ENCODE measurements around the gene INTS1. TPM values are rescaled to one million over a fixed set of nuclear protein-coding genes. Genes with fewer than 3 reads are reported as not detected.

The INTS1 gene
- total and polyA plus RNA-seq, 10 of the 15 experiments (the other 5 are each of a cell fraction or from before 2014, with no cell fraction given), result 0.52 to 89.0 (median 15.1) TPM

- Histone ChIP-seq H2AFZ (ENCODE audit: control insufficient read depth, low read depth, low read length) (no peak overlapping the region), H3K9me3 (replicated peaks; ENCODE audit: control insufficient read depth, insufficient read depth, low read length) (no peaks in the 10 kb centered on the region), H3K4me2 (ENCODE audit: control insufficient read depth, insufficient read depth) (no peak overlapping the region), H3K9ac (ENCODE audit: control insufficient read depth, insufficient read depth, low read length) (no peak overlapping the region), H4K20me1 (ENCODE audit: control insufficient read depth, insufficient read depth) (no peaks in the 10 kb centered on the region), H3K4me1 (ENCODE audit: control insufficient read depth, insufficient read depth, low read length) (no peaks in the 10 kb centered on the region), H3K4me3 (no peak overlapping the region), H3K79me2 (ENCODE audit: control insufficient read depth, insufficient read depth, low read length) (peaks cover 6% of the 10 kb centered on the region), H3K27ac (ENCODE audit: control insufficient read depth, insufficient read depth) (no peak overlapping the region), H3K27me3 (replicated peaks in 1 of 2; ENCODE audit: control insufficient read depth in 2 of 2, insufficient read depth in 2 of 2, low read length in 1 of 2) (no peaks in the 10 kb centered on the region), H3K36me3 (ENCODE audit: control insufficient read depth in 2 of 2, insufficient read depth in 2 of 2, low read length in 1 of 2) (no peaks in the 10 kb centered on the region)
- DNase-seq (ENCODE audit: low read depth, low spot score) (no peak), FAIRE-seq (no peak), ATAC-seq (no peak)
- RAD21 ChIA-PET (ENCODE audit: unreplicated experiment), result no interaction called here
- 35% methylated on average over 6 of the region's 6 CpGs for WGBS (ENCODE audit: insufficient coverage, insufficient replicate concordance, low lambda C conversion rate, missing lambda C conversion rate)
- POLR2A ChIA-PET, result no interaction called here
- SMC1A ChIA-PET (ENCODE audit: uncharacterized antibody, unreplicated experiment), result interaction anchor here (1.0 kb wide), 1 partner anchor 51 kb away, joined by 3 read pairs; no protein-coding TSS in a partner anchor
- BruUV-seq (replicated peaks), result no TSS peak
- CTCF ChIA-PET, result no interaction called here
- in situ Hi-C loops (cut with MboI) (no loop called here), intact Hi-C loops (cut with micrococcal nuclease; ENCODE audit: unreplicated experiment) (no loop called here)
- TF ChIP-seq MTA2 (IDR thresholded peaks at IDR 0.05; ENCODE audit: low read depth), result no peak
- TF ChIP-seq ZNF592 (IDR thresholded peaks at IDR 0.05), result no peak
- TF ChIP-seq RBBP5 (conservative IDR thresholded peaks at IDR 0.05), result no peak
- no peak for TF ChIP-seq TARDBP (IDR thresholded peaks at IDR 0.05; ENCODE audit: borderline replicate concordance)
- TF ChIP-seq KDM1A (IDR thresholded peaks at IDR 0.05; ENCODE audit: borderline replicate concordance), result no peak
- no peak for TF ChIP-seq E2F8 (IDR thresholded peaks at IDR 0.05; ENCODE audit: low read depth, partially characterized antibody)
- no peak for TF ChIP-seq SIN3A (IDR thresholded peaks at IDR 0.05; ENCODE audit: low read depth, low read length)
- TF ChIP-seq, protein P1, sequence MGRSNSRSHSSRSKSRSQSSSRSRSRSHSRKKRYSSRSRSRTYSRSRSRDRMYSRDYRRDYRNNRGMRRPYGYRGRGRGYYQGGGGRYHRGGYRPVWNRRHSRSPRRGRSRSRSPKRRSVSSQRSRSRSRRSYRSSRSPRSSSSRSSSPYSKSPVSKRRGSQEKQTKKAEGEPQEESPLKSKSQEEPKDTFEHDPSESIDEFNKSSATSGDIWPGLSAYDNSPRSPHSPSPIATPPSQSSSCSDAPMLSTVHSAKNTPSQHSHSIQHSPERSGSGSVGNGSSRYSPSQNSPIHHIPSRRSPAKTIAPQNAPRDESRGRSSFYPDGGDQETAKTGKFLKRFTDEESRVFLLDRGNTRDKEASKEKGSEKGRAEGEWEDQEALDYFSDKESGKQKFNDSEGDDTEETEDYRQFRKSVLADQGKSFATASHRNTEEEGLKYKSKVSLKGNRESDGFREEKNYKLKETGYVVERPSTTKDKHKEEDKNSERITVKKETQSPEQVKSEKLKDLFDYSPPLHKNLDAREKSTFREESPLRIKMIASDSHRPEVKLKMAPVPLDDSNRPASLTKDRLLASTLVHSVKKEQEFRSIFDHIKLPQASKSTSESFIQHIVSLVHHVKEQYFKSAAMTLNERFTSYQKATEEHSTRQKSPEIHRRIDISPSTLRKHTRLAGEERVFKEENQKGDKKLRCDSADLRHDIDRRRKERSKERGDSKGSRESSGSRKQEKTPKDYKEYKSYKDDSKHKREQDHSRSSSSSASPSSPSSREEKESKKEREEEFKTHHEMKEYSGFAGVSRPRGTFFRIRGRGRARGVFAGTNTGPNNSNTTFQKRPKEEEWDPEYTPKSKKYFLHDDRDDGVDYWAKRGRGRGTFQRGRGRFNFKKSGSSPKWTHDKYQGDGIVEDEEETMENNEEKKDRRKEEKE (IDR thresholded peaks at IDR 0.05), result no peak
- TF ChIP-seq BCL3 (IDR thresholded peaks at IDR 0.05; ENCODE audit: borderline replicate concordance, insufficient read depth, low read depth, low read length, poor library complexity, severe bottlenecking), result no peak
- no peak for TF ChIP-seq MYB (IDR thresholded peaks at IDR 0.05; ENCODE audit: borderline replicate concordance, low read depth, low read length)
- no peak for TF ChIP-seq JUND (IDR thresholded peaks at IDR 0.05; ENCODE audit: low read depth, low read length)
- TF ChIP-seq CHD1 (IDR thresholded peaks at IDR 0.05; ENCODE audit: low read depth, low read length), result no peak
- no peak for TF ChIP-seq RAD51 (IDR thresholded peaks at IDR 0.05)
- TF ChIP-seq SPI1 (IDR thresholded peaks at IDR 0.05; ENCODE audit: borderline replicate concordance, insufficient read depth, low read depth, low read length), result no peak
Measured at GRCh38 chr7:1526271-1526754, 22.1 kb upstream of the INTS1 start.

Measured in GM12878 (cell line).